Natural killer cell (primary cell): ENCODE results near the gene SLC26A1. TPM values are rescaled to one million over a fixed set of nuclear protein-coding genes. Genes with fewer than 3 reads are reported as not detected.
A peak's percentile ranks its signal among the peaks of the same experiment; 100 is the strongest.

Experiments
- ATAC-seq, 3 donors: fragments of 150-1000 bp in 2 of 3; fragments of 200-7000 bp in 1 of 3; cut with Tn5 transposase; 1 replicate in 1 of 3; 2 replicates in 2 of 3; pipeline ENCODE4 v1.10.0; 2021; ENCODE audit warnings: mild to moderate bottlenecking in 2 of 3, moderate library complexity in 2 of 3
- DNase-seq, 2 donors: peaks; one replicate each; pipeline versions ENCODE4 v3.0.0 to v3.0.0-alpha.2; 2013 to 2021; ENCODE audit warnings: mixed read lengths in 1 of 2
- H3K27ac ChIP-seq: one replicate; pipeline ENCODE4 v1.5.1; 2013; ENCODE audit warnings: mild to moderate bottlenecking, low read length
- H3K27me3 ChIP-seq: one replicate; pipeline ENCODE4 v1.6.1; 2013; ENCODE audit warnings: low read length; ENCODE audit not compliant: control insufficient read depth, insufficient read depth
- H3K36me3 ChIP-seq: one replicate; pipeline ENCODE4 v1.6.1; 2013; ENCODE audit warnings: low read length; ENCODE audit not compliant: control insufficient read depth, insufficient read depth
- H3K4me1 ChIP-seq: one replicate; pipeline ENCODE4 v1.6.1; 2013; ENCODE audit warnings: low read length; ENCODE audit not compliant: control insufficient read depth, insufficient read depth
- H3K4me3 ChIP-seq: one replicate; pipeline ENCODE4 v1.5.1; 2013; ENCODE audit warnings: low read length
- H3K9me3 ChIP-seq: one replicate; pipeline ENCODE4 v1.6.1; 2013; ENCODE audit warnings: low read length; ENCODE audit not compliant: control insufficient read depth, insufficient read depth
- H3K27ac Mint-ChIP-seq, 2 donors: one replicate each; pipeline ENCODE4 v1.8.0; 2022; ENCODE audit warnings: mild to moderate bottlenecking in 2 of 2, mixed read lengths in 2 of 2, moderate library complexity in 1 of 2
- H3K27me3 Mint-ChIP-seq, 2 donors: one replicate each; pipeline ENCODE4 v1.8.0; 2022; ENCODE audit warnings: low read depth in 2 of 2, mixed read lengths in 2 of 2
- H3K36me3 Mint-ChIP-seq: one replicate; pipeline ENCODE4 v1.8.0; 2022; ENCODE audit warnings: mixed read lengths
- H3K4me1 Mint-ChIP-seq, 2 donors: one replicate each; pipeline ENCODE4 v1.8.0; 2022; ENCODE audit warnings: mixed read lengths in 2 of 2
- H3K4me3 Mint-ChIP-seq: one replicate; pipeline ENCODE4 v1.8.0; 2022; ENCODE audit warnings: mild to moderate bottlenecking, moderate library complexity, mixed read lengths
- H3K9me3 Mint-ChIP-seq, 2 donors: one replicate each; pipeline ENCODE4 v1.8.0; 2022; ENCODE audit warnings: mixed read lengths in 2 of 2
- WGBS: methylation state at CpG from one replicate; pipeline ENCODE4 v1.1.7; 2013; ENCODE audit warnings: missing lambda C conversion rate; ENCODE audit not compliant: insufficient coverage; 5-methylcytosine and 5-hydroxymethylcytosine counted together
- intact Hi-C: fragments of 100-400 bp; cut with micrococcal nuclease; formaldehyde crosslinking; loops from one replicate; pipeline ENCODE4 v1.14.2; 2022
- total RNA-seq, 4 donors: library from RNA; stranded (reverse); fragments of 120-200 nt in 1 of 4; gene quantifications; one replicate each; pipeline versions ENCODE4 v1.2.3 to v1.2.4, GENCODE V29; 2013 to 2022
- TF ChIP-seq, protein P1 (sequence below): fragments of 200-600 bp; IDR thresholded peaks from one replicate; pipeline ENCODE4 v1.8.0; 2022; ENCODE audit warnings: antibody characterized with exemption

Gene SLC26A1
- total RNA-seq, 3 donors from 2014 or later (not counting 1 experiment from before 2014, with no cell fraction given) = 0.19 to 0.80 (median 0.61) TPM

DNA sequence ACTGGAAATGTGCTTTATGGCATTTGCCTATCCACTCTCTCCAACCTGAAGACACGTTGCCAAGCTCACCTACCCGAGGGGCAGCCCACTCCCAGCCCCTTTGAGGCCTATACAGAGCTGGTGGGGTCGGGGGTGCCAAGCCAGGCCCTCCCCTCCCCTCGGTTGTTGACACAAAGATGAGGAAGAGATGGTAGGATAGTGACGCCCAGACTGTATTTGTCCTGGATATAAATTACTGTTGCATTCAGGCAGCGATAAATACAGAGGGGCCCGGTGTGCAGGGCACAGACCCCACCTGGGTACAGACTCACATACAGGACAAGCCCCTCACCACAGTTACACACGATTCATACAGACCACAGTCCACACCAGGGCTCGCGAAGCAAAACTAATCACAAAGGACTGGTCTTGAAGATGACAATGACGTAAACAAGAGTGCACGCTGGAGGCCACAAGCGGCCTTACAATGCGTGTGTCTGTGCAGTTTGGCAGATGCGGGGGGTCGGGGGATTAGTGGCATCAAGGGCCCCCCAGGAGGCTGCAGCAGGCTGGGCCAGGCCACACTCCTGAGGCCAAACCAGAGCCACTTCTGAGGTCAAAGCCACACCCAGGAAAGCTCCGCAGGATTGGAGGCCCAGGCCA, 34.4 kb downstream of the SLC26A1 start:
- Histone ChIP-seq H3K4me3 (no peak overlapping the region), H3K27ac (no peak overlapping the region), H3K27me3 (no peaks in the 10 kb centered on the region), H3K36me3 (peaks cover 44% of the 10 kb centered on the region), H3K9me3 (no peaks in the 10 kb centered on the region), H3K4me1 (no peaks in the 10 kb centered on the region)
- Mint-ChIP-seq H3K9me3 (no peaks in the 10 kb centered on the region), H3K4me1 (peaks cover 4 to 8% of the 10 kb centered on the region in 2 donors), H3K27me3 (no peaks in the 10 kb centered on the region), H3K36me3 (no peaks in the 10 kb centered on the region), H3K27ac (peak overlapping the region in 1 of 2 donors; percentile 26), H3K4me3 (no peak overlapping the region)
- TF ChIP-seq, protein P1, sequence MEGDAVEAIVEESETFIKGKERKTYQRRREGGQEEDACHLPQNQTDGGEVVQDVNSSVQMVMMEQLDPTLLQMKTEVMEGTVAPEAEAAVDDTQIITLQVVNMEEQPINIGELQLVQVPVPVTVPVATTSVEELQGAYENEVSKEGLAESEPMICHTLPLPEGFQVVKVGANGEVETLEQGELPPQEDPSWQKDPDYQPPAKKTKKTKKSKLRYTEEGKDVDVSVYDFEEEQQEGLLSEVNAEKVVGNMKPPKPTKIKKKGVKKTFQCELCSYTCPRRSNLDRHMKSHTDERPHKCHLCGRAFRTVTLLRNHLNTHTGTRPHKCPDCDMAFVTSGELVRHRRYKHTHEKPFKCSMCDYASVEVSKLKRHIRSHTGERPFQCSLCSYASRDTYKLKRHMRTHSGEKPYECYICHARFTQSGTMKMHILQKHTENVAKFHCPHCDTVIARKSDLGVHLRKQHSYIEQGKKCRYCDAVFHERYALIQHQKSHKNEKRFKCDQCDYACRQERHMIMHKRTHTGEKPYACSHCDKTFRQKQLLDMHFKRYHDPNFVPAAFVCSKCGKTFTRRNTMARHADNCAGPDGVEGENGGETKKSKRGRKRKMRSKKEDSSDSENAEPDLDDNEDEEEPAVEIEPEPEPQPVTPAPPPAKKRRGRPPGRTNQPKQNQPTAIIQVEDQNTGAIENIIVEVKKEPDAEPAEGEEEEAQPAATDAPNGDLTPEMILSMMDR = no peak
- intact Hi-C loops = no loop called here
- no peak for ATAC-seq
- DNase-seq = no peak
- 88% methylated on average over 17 of the region's 17 CpGs for WGBS

DNA sequence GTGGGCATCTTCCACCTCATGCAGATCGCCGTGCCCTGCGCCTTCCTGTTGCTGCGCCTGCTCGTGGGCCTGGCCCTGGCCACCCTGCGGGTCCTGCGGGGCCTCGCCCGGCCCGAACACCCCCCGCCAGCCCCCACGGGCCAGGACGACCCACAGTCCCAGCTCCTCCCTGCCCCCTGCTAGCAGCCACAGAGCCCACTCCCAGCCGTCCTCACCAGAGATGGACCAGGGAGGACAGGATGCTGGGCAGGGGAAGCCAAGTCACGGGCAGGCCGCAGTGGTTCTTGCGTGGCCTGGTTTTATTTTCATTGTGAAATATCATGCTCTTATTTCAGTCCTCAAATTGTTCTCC, 34.9 kb downstream of the SLC26A1 start:
- peaks cover 4% of the 10 kb centered on the region in 2 donors for H3K4me1 Mint-ChIP-seq
- no peak overlapping the region for H3K4me3 Mint-ChIP-seq
- H3K27me3 Mint-ChIP-seq = no peaks in the 10 kb centered on the region
- WGBS = 94% methylated on average over 17 of the region's 17 CpGs
- peak in 1 of 3 donors; percentile 5 for ATAC-seq
- intact Hi-C loops = no loop called here
- Histone ChIP-seq H3K9me3 (no peaks in the 10 kb centered on the region), H3K4me1 (no peaks in the 10 kb centered on the region), H3K4me3 (no peak overlapping the region), H3K27me3 (no peaks in the 10 kb centered on the region), H3K36me3 (peaks cover 42% of the 10 kb centered on the region), H3K27ac (no peak overlapping the region)
- TF ChIP-seq, protein P1 = no peak
- DNase-seq = no peak
- peak overlapping the region in 1 of 2 donors; percentile 22 for H3K27ac Mint-ChIP-seq
- no peaks in the 10 kb centered on the region for H3K36me3 Mint-ChIP-seq
- H3K9me3 Mint-ChIP-seq = no peaks in the 10 kb centered on the region

DNA sequence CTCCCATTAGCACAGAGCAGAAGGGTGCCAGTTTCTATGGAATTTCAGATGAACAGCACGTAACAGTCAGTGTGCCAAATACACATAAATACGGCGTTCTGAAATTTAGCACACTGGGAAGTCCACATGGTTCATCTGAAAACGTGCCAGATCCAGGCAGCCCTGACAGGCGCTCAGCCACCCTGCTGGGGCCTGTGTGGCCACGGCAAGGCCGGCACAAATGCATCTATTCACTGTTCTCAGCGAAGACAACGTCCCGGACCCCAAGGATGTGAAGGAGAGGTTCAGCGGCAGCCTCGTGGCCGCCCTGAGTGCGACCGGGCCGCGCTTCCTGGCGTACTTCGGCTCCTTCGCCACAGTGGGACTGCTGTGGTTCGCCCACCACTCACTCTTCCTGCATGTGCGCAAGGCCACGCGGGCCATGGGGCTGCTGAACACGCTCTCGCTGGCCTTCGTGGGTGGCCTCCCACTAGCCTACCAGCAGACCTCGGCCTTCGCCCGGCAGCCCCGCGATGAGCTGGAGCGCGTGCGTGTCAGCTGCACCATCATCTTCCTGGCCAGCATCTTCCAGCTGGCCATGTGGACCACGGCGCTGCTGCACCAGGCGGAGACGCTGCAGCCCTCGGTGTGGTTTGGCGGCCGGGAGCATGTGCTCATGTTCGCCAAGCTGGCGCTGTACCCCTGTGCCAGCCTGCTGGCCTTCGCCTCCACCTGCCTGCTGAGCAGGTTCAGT, 35.5 kb downstream of the SLC26A1 start:
- TF ChIP-seq, protein P1 = no peak
- intact Hi-C loops = no loop called here
- 95% methylated on average over 45 of the region's 45 CpGs for WGBS
- no peak overlapping the region for H3K4me3 Mint-ChIP-seq
- H3K4me1 Mint-ChIP-seq = peaks cover 4% of the 10 kb centered on the region in 2 donors
- ATAC-seq (no peak), DNase-seq (no peak)
- no peaks in the 10 kb centered on the region for H3K36me3 Mint-ChIP-seq
- no peaks in the 10 kb centered on the region for H3K9me3 ChIP-seq
- H3K4me1 ChIP-seq = no peaks in the 10 kb centered on the region
- H3K27me3 Mint-ChIP-seq = no peaks in the 10 kb centered on the region
- peak overlapping the region in 1 of 2 donors; percentile 22 for H3K27ac Mint-ChIP-seq
- peaks cover 37% of the 10 kb centered on the region for H3K36me3 ChIP-seq
- no peak overlapping the region for H3K27ac ChIP-seq
- H3K9me3 Mint-ChIP-seq = no peaks in the 10 kb centered on the region
- no peaks in the 10 kb centered on the region for H3K27me3 ChIP-seq
- H3K4me3 ChIP-seq = no peak overlapping the region
